Skin of body (tissue), 2 donors: ENCODE data around the gene U2AF1L4. TPM values are rescaled to one million over a fixed set of nuclear protein-coding genes. Genes with fewer than 3 reads are reported as not detected.

ENCODE experiments used
- DNase-seq: peaks from one replicate; lab custom pipeline; 2025; lab: John Stamatoyannopoulos, UW
- total RNA-seq: library from RNA; depleted of rRNA; stranded (reverse); fragments of >200 nt; gene quantifications from one replicate; pipeline ENCODE4 v1.2.3, GENCODE V29; 2014

U2AF1L4 gene
- total RNA-seq, 1 donor from 2014 or later = 5.9 TPM

DNA sequence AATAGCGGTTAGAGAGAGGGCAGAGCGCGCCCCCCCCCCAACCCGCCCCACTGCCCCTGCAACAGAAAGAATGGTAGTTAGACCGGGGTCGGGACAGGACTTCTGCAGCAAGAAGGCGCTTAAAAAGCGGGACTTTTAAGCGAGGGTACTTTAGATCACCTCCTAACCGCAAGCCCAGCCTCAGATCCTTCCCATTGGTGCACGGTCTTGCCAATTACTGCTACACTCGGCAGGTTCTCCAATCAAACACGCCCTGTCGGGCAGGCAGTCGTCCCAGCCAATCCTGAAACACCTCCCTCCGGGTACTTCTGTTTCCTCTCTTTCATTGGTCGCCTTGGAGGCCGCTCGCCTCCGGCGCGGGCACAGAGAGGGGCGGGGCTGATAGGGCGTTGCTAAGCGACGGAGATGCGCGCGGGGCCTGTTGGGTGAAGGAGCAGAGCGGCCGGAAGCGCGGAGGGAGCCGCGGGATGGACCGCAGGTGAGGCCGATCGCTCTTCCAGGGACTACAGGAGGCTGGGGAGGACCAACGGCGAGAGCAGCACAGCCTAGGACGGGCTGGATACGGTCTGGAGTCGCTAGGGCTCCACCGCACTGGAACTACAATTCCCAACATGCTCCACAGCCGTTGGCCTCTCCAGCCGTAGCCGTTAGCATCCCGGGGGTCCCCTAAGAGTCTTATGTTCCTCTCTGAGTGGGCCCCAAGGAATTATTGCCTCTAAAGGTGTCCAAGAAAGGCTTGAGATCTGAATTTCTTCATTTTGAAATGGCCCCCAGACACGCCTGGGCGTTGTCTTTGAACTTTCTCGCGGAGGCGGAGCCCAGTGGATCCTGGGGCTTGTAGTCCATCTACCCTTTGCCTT is 12.8 kb upstream of the U2AF1L4 start, which contains the start of gene PROSER3:
Gene PROSER3, plus strand, starts transcription at position 428 of the 860 bp plus-strand sequence. Its CDS starts 40 bp downstream, at position 468.
- DNase-seq = peak; percentile 100

GRCh38 chr19:35757231-35757748 is 12.1 kb upstream of the U2AF1L4 start:
- peak; percentile 89 for DNase-seq

DNA sequence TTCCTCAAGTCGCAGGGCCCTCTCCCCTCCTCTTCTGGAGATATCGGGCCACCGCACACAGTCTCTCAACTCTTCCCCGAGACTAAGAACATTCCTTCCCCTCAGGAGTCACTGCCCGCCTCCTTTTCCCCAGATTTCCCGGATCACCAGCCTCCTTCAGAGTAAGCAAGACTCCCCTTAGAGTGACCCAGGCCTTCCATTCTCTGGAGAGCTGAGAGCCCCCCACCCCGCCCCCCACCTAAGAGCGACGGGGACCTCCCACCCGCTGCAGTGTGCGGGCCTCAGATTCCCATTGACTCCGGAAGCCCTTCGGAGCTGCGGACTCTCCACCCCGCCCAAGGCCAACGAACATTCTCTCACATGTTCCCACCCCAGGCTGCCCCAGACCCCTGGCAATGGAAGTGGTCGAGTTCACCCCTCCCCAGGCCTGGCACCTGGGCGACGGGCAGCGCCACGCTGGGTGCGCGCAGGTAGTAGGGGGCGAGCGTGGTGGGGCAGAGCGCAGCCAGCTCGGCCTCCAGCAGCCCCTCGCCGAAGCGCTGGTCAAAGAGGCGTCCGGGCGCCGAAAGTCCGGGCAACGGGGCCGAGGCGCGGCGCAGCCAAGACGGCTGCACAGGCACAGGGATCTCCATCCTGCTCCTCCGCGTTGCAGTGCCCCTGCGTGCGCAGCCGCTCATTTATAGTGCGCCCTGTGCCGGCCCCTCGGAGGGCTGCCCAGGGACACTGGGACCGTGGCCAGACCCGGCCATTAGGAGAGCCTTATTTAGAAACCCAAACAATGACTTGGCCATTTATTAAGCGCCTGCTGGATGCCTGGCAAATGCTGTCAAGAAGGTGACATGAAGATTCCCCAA is 11.4 kb upstream of the U2AF1L4 start, which contains the start of gene HSPB6:
Gene HSPB6, minus strand, starts transcription at position 653 of the 854 bp plus-strand sequence. Its CDS starts 21 bp downstream, at position 632.
- DNase-seq = no peak

GRCh38 chr19:35755550-35756376 is 10.5 kb upstream of the U2AF1L4 start:
- peak; percentile 66 for DNase-seq

- no peak for DNase-seq
Measured at GRCh38 chr19:35755131-35755549, 9.9 kb upstream of the U2AF1L4 start.

GRCh38 chr19:35754370-35755130 is 9.3 kb upstream of the U2AF1L4 start:
- DNase-seq = no peak

DNA sequence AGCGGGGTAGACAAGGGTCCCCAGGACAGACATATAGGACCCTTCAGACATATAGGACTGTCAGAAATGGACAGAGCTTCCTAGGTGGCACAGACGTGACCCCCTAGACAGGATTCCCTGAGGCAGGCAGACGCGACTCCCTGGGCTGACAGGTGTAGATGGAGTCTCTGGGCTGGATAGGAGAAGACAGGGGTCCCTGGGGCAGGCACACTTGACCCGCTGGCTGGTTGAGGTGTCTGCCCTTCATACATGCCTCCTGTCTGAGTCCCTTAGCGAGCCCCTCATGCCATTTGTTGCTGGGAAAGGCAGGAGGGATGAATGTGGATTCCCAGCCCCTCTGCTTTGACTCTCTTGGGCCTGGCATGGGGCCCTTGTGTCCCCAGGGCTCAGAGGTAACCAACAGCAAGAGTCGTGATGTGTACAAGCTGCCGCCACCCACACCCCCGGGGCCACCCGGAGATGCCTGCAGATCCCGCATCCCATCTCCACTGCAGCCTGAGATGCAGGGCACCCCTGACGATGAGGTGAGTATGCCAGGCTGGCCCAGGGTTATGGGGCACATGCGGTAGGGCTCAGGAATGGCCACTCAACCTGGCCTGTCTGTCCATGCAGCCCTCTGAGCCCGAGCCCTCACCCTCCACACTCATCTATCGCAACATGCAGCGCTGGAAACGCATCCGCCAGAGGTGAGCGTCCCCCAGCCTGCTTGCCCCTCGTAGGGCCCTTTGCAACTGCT is 8.6 kb upstream of the U2AF1L4 start:
- DNase-seq = no peak

- no peak for DNase-seq
Measured at GRCh38 chr19:35752746-35753350, 7.6 kb upstream of the U2AF1L4 start.

- no peak for DNase-seq
Measured at GRCh38 chr19:35751839-35752745, 6.9 kb upstream of the U2AF1L4 start.

DNA sequence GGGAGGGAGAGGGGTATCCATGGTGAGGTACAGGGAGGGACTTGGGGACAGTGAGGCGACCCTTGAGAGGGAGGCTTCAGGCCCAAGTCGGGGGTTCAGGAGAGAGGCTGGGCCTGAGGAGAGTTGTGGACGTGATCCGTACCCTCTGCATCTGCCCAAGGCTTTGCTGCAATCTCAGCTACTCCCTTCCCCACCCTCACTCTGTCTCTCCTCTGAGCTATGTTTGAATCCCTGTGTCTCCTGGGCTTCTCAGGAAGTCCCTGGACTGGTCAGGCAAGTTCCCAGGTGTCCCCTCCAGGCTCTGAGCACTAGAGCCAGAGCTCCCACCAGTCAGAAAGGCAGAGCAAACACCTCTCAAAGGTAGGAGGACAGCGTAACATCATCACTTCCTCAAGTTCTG is 4.9 kb upstream of the U2AF1L4 start:
- DNase-seq = no peak

- peak; percentile 100 for DNase-seq
Measured at GRCh38 chr19:35748106-35749020, 3.1 kb upstream of the U2AF1L4 start, which contains the start of gene LIN37. Gene LIN37 (plus strand): TSS chr19:35748576. CDS start chr19:35748725, 149 bp downstream.

- no peak for DNase-seq
Measured at GRCh38 chr19:35746531-35746930, 1.3 kb upstream of the U2AF1L4 start.

DNA sequence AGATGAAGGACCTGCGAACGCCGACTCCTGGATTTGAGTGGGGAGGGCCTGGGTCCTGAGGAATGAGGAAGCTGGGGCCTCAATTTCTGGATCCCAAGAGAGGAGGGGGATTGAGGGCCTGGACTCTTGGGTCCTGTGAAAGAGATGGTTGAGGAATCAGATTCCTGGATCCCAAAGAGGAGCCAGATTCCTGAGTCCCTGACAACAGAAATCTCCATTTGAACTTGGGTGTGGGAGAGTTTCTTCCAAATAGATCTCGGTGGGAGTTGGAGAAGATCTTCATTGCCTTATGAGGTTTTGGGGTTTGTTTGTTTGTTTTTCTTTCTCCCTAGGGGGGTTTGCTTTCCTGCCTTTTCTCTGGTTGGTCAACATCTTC is 857 bp upstream of the U2AF1L4 start:
- DNase-seq = no peak

DNA sequence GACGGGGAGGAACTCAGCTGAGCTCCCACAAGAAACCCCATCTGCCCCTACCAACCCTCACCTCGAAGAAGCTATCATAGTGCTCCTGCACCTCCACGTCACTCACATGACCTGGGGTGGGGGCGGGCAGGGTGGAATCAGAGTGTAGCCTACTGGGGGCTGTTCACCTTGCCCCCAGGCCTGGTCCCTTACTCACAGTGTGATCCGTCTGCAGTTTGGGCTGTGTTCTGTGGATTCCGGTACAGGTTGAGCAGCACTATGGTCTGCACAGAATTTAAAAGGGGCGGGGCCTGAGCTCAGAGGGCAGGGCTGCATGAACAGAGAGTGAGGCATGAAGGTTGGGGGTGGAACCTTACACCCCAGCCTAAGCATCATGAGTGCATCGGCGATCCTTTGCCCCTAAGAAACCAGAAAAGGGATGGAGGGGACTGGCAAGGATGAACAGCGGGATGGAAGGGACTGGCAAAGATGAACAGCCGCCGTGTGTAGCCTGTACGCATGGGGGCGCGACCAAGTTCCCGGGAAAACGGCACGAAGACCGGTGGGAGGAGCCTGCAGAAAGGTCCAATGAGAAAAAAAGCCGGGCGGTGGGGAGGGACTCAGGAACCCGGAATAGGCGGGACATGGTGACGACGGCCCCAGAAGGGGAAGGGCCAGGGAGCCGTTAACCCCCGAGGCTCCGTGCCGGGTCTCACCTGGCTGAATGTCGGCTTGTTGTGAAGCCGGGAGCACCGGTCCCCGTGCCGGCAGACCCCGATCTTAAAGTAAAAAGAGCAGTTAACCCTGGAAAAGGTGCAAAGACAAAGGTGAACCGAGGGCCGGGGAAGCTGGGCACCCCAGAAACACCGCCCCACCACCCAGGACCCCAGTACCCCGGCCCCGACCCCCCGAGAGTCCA is 539 bp downstream of the U2AF1L4 start:
- peak; percentile 96 for DNase-seq

GRCh38 chr19:35743640-35744429 is 1.4 kb downstream of the U2AF1L4 start:
- DNase-seq = no peak
